Fibroblast of pulmonary artery (primary cell): Measurements from ENCODE around the gene PRAME.

Experiments used
- DNase-seq: peaks from one replicate; pipeline ENCODE4 v3.0.0-alpha.2; 2010; ENCODE audit warnings: low read depth
- H3K4me3 ChIP-seq: replicated peaks from 2 replicates; pipeline ENCODE4 v1.5.1; 2011; ENCODE audit warnings: low read depth, mild to moderate bottlenecking, control low read depth, low read length, moderate library complexity
- TF ChIP-seq, protein P1 (sequence below): IDR thresholded peaks from 2 replicates; pipeline ENCODE4 v1.5.1; 2011; ENCODE audit warnings: mild to moderate bottlenecking, control low read depth, low read length, inconsistent platforms; ENCODE audit errors: missing control alignments

Gene PRAME

DNA sequence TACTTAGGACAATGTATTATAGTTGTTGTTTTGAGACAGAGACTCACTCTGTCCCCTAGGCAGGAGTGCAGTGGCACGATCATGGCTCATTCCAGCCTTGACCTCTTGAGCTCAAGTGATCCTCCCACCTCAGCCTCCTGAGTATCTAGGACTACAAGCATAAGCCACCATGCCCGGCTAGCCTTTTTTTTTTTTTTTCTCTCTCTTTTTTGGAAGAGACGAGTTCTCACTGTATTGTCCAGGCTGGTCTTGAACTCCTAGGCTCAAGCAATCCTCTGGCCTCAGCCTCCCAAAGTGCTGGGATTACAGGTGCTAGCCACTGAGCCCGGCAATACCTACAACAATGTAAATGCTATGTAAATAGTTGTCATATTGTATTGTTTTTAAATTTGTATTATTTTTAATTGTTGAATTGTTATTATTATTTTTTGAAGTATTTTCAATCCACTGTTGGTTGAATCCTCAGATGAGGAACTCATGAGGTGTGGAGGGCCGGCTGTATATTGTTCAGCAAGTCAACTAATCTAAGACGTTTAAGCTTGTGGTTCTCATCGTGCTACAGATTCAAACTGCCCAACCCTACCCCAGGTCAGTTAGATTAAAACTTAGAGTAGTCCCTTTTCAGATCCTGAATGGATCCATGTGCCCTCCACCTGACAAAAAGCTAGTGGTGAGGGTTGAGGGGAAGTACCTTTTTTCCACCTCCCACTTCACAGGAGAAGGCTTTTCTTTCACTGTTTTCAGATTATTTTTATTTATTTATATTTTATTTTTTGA lies 27.1 kb downstream of the PRAME start:
- H3K4me3 ChIP-seq: no peak overlapping the region
- DNase-seq: no peak
- TF ChIP-seq, protein P1, sequence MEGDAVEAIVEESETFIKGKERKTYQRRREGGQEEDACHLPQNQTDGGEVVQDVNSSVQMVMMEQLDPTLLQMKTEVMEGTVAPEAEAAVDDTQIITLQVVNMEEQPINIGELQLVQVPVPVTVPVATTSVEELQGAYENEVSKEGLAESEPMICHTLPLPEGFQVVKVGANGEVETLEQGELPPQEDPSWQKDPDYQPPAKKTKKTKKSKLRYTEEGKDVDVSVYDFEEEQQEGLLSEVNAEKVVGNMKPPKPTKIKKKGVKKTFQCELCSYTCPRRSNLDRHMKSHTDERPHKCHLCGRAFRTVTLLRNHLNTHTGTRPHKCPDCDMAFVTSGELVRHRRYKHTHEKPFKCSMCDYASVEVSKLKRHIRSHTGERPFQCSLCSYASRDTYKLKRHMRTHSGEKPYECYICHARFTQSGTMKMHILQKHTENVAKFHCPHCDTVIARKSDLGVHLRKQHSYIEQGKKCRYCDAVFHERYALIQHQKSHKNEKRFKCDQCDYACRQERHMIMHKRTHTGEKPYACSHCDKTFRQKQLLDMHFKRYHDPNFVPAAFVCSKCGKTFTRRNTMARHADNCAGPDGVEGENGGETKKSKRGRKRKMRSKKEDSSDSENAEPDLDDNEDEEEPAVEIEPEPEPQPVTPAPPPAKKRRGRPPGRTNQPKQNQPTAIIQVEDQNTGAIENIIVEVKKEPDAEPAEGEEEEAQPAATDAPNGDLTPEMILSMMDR: no peak

DNA sequence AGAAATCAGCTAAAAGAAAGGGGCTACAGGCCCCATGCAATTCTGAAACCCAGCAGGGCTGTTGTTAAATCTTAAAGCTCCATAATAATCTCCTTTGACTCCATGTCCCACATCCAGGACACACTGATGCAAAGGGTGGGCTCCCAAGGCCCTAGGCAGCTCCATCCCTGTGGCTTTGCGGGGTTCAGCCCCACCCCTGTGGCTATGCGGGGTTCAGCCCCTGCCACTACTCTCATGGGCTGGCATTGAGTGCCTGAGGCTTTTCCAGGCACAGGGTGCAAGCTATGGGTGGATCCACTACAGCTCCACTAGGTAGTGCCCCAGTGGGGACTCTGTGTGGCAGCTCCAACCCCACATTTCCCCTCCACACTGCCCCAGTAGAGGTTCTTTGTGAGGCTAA lies 30.3 kb downstream of the PRAME start:
- H3K4me3 ChIP-seq: no peak overlapping the region
- DNase-seq: no peak
- TF ChIP-seq, protein P1: no peak

DNA sequence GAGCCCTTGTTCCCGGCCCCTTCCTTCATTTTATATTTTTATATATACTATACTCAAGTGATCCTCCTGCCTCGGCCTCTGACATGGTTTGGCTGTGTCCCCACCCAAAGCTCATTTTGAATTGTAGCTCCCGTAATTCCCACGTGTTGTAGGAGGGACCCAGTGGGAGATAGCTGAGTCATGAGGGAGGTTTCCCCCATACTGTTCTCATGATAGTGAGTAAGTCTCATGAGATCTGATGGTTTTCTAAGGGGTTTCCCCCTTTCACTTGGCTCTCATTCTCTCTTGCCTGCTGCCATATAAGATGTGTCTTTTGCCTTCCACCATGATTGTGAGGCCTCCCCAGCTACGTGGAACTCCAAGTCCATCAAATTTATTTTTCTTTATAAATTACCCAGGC lies 31.8 kb downstream of the PRAME start:
- no peak for DNase-seq
- no peak overlapping the region for H3K4me3 ChIP-seq
- TF ChIP-seq, protein P1: no peak

DNA sequence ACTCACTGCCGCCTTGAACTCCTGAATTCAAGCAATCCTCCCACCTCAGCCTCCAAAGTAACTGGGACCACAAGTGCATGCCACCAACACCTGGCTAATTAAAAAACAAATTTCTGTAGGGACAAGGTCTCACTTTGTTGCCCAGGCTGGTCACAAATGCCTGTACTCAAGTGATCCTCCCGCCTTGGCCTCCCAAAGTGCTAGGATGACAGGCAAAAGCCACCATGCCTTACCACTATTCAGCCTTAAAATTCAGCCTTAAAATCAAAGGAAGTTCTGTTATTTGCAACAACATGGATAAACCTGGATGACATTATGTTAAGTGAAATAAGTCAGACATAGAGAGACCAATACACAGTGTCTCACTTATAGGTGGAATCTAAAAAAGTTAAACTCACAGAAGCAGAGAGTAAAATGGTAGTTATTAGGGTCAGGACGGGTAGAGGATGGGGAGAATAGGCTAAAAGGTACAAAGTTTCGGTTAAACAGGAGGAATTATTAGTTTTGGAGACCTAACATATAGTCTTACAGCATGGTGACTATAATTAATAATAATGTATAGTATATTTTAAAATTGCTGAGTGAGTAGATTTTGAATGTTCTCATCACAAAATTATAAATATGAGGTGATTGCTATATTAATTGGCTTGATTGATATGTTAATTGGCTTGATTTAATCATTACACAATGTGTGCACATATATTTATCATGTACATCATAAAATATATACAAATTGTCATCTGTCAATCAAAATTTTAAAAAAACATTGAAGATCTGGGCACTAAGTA lies 32.7 kb downstream of the PRAME start:
- no peak for DNase-seq
- no peak overlapping the region for H3K4me3 ChIP-seq
- TF ChIP-seq, protein P1: no peak

DNA sequence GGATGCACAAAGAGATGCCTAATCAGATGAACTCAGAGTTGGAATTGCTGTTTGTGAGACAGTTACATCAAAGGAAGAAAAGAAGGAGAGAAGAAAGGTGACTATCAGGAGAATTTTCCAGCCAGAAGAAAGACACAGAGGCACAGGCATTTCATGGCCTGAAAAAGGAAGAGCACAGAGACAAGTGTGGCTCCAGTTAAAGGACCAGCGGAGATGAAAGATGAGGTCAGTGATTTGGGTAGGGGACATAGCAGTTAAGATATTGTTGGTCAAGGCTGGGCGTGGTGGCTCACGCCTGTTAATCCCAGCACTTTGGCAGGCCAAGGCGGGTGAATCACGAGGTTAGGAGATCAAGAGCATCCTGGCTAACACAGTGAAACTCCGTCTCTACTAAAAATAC lies 35.6 kb downstream of the PRAME start:
- DNase-seq: no peak
- no peak overlapping the region for H3K4me3 ChIP-seq
- TF ChIP-seq, protein P1: no peak

DNA sequence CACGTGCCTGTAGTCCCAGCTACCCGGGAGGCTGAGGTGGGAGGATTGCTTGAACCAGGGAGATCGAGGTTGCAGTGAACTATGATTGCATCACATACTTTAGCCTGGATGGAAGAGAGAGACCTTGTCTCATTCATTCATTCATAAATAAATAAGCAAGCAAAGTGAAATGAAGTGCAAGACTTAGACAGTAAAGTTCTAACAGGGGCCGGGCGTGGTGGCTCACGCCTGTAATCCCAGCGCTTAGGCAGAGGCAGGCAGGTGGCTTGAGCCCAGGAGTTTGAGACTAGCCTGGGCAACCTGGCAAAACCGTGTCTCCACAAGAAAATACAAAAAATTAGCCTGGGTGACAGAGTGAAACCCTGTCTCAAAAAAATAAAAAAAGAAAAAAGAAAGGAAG lies 37.4 kb downstream of the PRAME start:
- TF ChIP-seq, protein P1: no peak
- DNase-seq: no peak
- no peak overlapping the region for H3K4me3 ChIP-seq
